ENCODE measurements around the gene KCNJ1. TPM values are rescaled to one million over a fixed set of nuclear protein-coding genes. Genes with fewer than 3 reads are reported as not detected.

The KCNJ1 gene
- total and polyA plus RNA-seq, 2 of the 8 experiments (the other 6 are each of a cell fraction or from before 2014, with no cell fraction given): 0.17 to 0.23 TPM

DNA sequence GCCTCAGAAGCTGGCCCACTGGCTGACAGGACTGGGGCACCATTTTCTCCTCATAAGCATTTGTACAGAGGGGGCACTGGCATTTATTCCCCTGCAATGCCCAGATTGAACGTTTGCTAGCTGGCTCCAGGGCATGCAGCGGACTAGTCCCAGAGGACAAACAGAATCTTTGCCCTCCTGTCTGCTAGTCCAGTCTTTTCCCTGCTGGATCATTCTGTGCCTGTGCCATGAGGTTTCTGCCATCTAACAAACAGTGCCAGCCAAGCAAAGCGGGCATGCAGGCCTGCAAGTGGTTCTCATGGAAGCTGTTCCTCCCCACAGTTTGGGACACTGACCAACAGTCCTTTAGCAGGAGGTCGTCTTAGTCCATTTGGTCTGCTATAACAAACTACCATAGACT lies 53.4 kb downstream of the KCNJ1 start (continued):
- no peak for TF ChIP-seq CTBP2 (IDR thresholded peaks at IDR 0.05; ENCODE audit: borderline replicate concordance, insufficient read depth, insufficient read length, low read length)
- TF ChIP-seq GABPA (IDR thresholded peaks at IDR 0.05; ENCODE audit: borderline replicate concordance, insufficient read depth, low read length): no peak

All from H1 (cell line).